GM12864 (cell line): ENCODE measurements around the gene ELK3.

Experiments used
- DNase-seq: peaks from one replicate; pipeline ENCODE4 v3.0.0-alpha.2; 2011; ENCODE audit warnings: low read depth
- H3K4me3 ChIP-seq: 2 replicates; pipeline ENCODE4 v1.5.1; 2011; ENCODE audit warnings: mild to moderate bottlenecking, low read depth, low read length, control low read depth
- CTCF ChIP-seq: IDR thresholded peaks from 2 replicates; pipeline ENCODE4 v1.5.1; 2011; ENCODE audit warnings: low read depth, mild to moderate bottlenecking, moderate library complexity, low read length, control low read depth, inconsistent platforms; ENCODE audit errors: missing control alignments

The ELK3 gene

DNA sequence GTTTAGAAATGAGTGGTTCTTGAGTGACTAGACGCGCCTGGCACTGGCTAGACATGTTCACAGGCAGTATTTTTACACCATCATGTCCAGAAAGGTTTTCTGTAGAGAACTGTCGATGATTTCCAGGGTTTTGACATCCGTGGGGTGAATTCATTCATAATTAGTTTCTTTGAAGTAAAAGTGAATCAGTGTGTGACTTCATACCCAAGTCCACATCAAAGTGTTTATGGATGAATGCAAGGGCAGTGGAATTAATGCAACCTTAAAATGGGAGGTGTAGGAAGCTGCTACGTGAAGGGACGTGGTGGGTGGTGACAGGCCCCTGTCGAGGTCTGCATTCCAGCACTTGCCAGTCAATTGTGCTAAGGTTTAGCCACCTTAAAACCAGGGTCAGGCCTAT is 38.4 kb upstream of the ELK3 start:
- no peak for DNase-seq
- no peak for TF ChIP-seq CTCF
- no peak overlapping the region for H3K4me3 ChIP-seq

DNA sequence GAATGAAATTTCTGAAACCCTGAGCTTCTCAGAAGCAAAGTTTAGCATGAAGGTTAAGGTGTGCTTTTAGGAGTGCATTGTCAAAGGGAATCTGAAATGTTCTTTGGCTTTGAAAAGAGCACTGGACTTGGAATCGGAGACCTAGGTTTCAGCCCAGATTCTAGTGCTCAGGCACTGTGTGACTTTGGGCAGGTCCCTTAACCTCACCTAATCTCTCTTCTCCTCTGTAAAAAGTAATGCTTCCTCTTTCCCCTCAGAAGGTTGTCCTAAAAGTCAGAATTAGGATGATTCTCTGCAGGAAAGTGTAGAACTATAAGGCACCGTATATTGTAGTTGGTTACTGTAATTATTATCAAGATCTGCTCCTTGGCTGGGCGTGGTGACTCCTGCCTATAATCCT is 38.0 kb upstream of the ELK3 start:
- TF ChIP-seq CTCF = no peak
- H3K4me3 ChIP-seq = no peak overlapping the region
- no peak for DNase-seq

- no peak for TF ChIP-seq CTCF
- DNase-seq = no peak
- no peak overlapping the region for H3K4me3 ChIP-seq
These were observed 36.7 kb upstream of the ELK3 start for GRCh38 chr12:96157427-96157826.

GRCh38 chr12:96164951-96165811 is 29.0 kb upstream of the ELK3 start:
- H3K4me3 ChIP-seq = no peak overlapping the region
- TF ChIP-seq CTCF = no peak
- DNase-seq = no peak

GRCh38 chr12:96166765-96167164 is 27.4 kb upstream of the ELK3 start:
- no peak for DNase-seq
- no peak for TF ChIP-seq CTCF
- H3K4me3 ChIP-seq = no peak overlapping the region

- H3K4me3 ChIP-seq = no peak overlapping the region
- TF ChIP-seq CTCF = no peak
- no peak for DNase-seq
These were observed 26.7 kb upstream of the ELK3 start for GRCh38 chr12:96167492-96167891.

DNA sequence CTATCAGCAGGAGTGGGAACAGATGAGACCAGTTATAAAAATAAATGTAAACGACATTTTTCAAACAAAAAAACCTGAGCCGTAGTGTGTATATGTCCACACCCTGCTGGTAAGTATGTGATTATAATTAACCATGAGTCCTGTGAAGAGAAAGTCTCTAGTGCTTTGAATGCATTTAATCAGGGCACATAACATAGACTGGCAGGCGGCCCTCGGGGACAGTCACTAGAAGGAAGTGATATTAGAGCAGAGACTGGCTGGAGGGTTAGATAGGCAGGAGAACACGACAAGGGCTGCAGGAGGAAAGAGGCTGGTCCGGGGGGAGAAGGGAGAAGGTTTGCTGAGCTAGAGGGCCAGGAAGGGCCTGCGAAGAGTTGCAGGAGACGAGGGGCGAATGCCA is 23.8 kb upstream of the ELK3 start:
- no peak for DNase-seq
- no peak overlapping the region for H3K4me3 ChIP-seq
- TF ChIP-seq CTCF = no peak
